Mucosa of stomach (tissue), 1 donor: ENCODE measurements around the gene TMEM63B.
"Not testable (repeated sequence)": the region's sequence is repeated elsewhere in the genome, so short reads cannot be mapped to it uniquely, and the experiment has no call there.

Source experiments
- H3K27me3 ChIP-seq: one replicate; pipeline ENCODE4 v1.7.0; 2013; ENCODE audit warnings: mild to moderate bottlenecking, low read length; ENCODE audit not compliant: control insufficient read depth, insufficient read depth
- H3K36me3 ChIP-seq: one replicate; pipeline ENCODE4 v1.7.0; 2013; ENCODE audit warnings: low read length; ENCODE audit not compliant: control insufficient read depth, insufficient read depth
- H3K4me1 ChIP-seq: one replicate; pipeline ENCODE4 v1.7.0; 2013; ENCODE audit warnings: mild to moderate bottlenecking, low read length; ENCODE audit not compliant: control insufficient read depth, insufficient read depth
- H3K4me3 ChIP-seq: one replicate; pipeline ENCODE4 v1.7.0; 2013; ENCODE audit warnings: low read length
- H3K9ac ChIP-seq: one replicate; pipeline ENCODE4 v1.7.0; 2013; ENCODE audit warnings: mild to moderate bottlenecking, low read length, moderate library complexity
- H3K9me3 ChIP-seq: one replicate; pipeline ENCODE4 v1.7.0; 2013; ENCODE audit warnings: mild to moderate bottlenecking, low read length, moderate library complexity; ENCODE audit not compliant: control insufficient read depth
- donor health status: Pancreatic carcinoma.

Gene TMEM63B

GRCh38 chr6:44172731-44173500 lies 45.6 kb downstream of the TMEM63B start:
- no peaks in the 10 kb centered on the region for H3K27me3 ChIP-seq
- H3K4me1 ChIP-seq: peaks cover 24% of the 10 kb centered on the region
- no peak overlapping the region for H3K9ac ChIP-seq
- no peak overlapping the region for H3K4me3 ChIP-seq
- H3K9me3 ChIP-seq: no peaks in the 10 kb centered on the region
- no peaks in the 10 kb centered on the region for H3K36me3 ChIP-seq

GRCh38 chr6:44176130-44176761 lies 48.9 kb downstream of the TMEM63B start:
- Histone ChIP-seq H3K4me3 (no peak overlapping the region), H3K27me3 (no peaks in the 10 kb centered on the region), H3K4me1 (peaks cover 9% of the 10 kb centered on the region), H3K36me3 (no peaks in the 10 kb centered on the region), H3K9me3 (no peaks in the 10 kb centered on the region), H3K9ac (no peak overlapping the region)

- no peaks in the 10 kb centered on the region for H3K27me3 ChIP-seq
- H3K9ac ChIP-seq: no peak overlapping the region
- H3K36me3 ChIP-seq: no peaks in the 10 kb centered on the region
- H3K9me3 ChIP-seq: no peaks in the 10 kb centered on the region
- peaks cover 9% of the 10 kb centered on the region for H3K4me1 ChIP-seq
- no peak overlapping the region for H3K4me3 ChIP-seq
Measured at GRCh38 chr6:44176762-44177509, 49.6 kb downstream of the TMEM63B start.

- H3K36me3 ChIP-seq: no peaks in the 10 kb centered on the region
- H3K9me3 ChIP-seq: no peaks in the 10 kb centered on the region
- H3K4me3 ChIP-seq: no peak overlapping the region
- no peaks in the 10 kb centered on the region for H3K27me3 ChIP-seq
- peaks cover 3% of the 10 kb centered on the region for H3K4me1 ChIP-seq
- H3K9ac ChIP-seq: no peak overlapping the region
Measured at GRCh38 chr6:44177691-44178423, 50.5 kb downstream of the TMEM63B start.

- Histone ChIP-seq H3K36me3 (no peaks in the 10 kb centered on the region), H3K4me3 (no peak overlapping the region), H3K9me3 (no peaks in the 10 kb centered on the region), H3K9ac (no peak overlapping the region), H3K27me3 (no peaks in the 10 kb centered on the region), H3K4me1 (no peaks in the 10 kb centered on the region)
Measured at GRCh38 chr6:44178424-44179071, 51.2 kb downstream of the TMEM63B start.

GRCh38 chr6:44179072-44179536 lies 51.8 kb downstream of the TMEM63B start:
- H3K9ac ChIP-seq: no peak overlapping the region
- H3K36me3 ChIP-seq: no peaks in the 10 kb centered on the region
- no peak overlapping the region for H3K4me3 ChIP-seq
- no peaks in the 10 kb centered on the region for H3K27me3 ChIP-seq
- H3K9me3 ChIP-seq: no peaks in the 10 kb centered on the region
- H3K4me1 ChIP-seq: peaks cover 4% of the 10 kb centered on the region

- H3K9ac ChIP-seq: no peak overlapping the region
- no peaks in the 10 kb centered on the region for H3K27me3 ChIP-seq
- no peaks in the 10 kb centered on the region for H3K36me3 ChIP-seq
- H3K4me3 ChIP-seq: no peak overlapping the region
- H3K9me3 ChIP-seq: no peaks in the 10 kb centered on the region
- peaks cover 9% of the 10 kb centered on the region for H3K4me1 ChIP-seq
Measured at GRCh38 chr6:44179648-44180047, 52.3 kb downstream of the TMEM63B start.

GRCh38 chr6:44180406-44180805 lies 53.1 kb downstream of the TMEM63B start:
- no peaks in the 10 kb centered on the region for H3K27me3 ChIP-seq
- no peak overlapping the region for H3K9ac ChIP-seq
- H3K4me3 ChIP-seq: no peak overlapping the region
- H3K36me3 ChIP-seq: no peaks in the 10 kb centered on the region
- peaks cover 15% of the 10 kb centered on the region for H3K4me1 ChIP-seq
- no peaks in the 10 kb centered on the region for H3K9me3 ChIP-seq

GRCh38 chr6:44180886-44181285 lies 53.5 kb downstream of the TMEM63B start:
- peaks cover 20% of the 10 kb centered on the region for H3K4me1 ChIP-seq
- no peaks in the 10 kb centered on the region for H3K36me3 ChIP-seq
- H3K27me3 ChIP-seq: no peaks in the 10 kb centered on the region
- no peak overlapping the region for H3K4me3 ChIP-seq
- H3K9ac ChIP-seq: no peak overlapping the region
- H3K9me3 ChIP-seq: no peaks in the 10 kb centered on the region

GRCh38 chr6:44181784-44182183 lies 54.4 kb downstream of the TMEM63B start:
- H3K9ac ChIP-seq, H3K9me3 ChIP-seq, H3K36me3 ChIP-seq, H3K4me3 ChIP-seq, H3K27me3 ChIP-seq: not testable (repeated sequence)
- H3K4me1 ChIP-seq: peaks cover 24% of the 10 kb centered on the region

- H3K27me3 ChIP-seq: no peaks in the 10 kb centered on the region
- H3K36me3 ChIP-seq: no peaks in the 10 kb centered on the region
- H3K4me1 ChIP-seq: peaks cover 24% of the 10 kb centered on the region
- H3K9me3 ChIP-seq: no peaks in the 10 kb centered on the region
- H3K9ac ChIP-seq: no peak overlapping the region
- H3K4me3 ChIP-seq: no peak overlapping the region
Measured at GRCh38 chr6:44182911-44183390, 55.6 kb downstream of the TMEM63B start.
